Prostate gland (tissue), 2 donors: ENCODE results near the gene NTM.

Source experiments
- POLR2AphosphoS5 ChIP-seq: sonication (generic); formaldehyde crosslinking; IDR thresholded peaks from one replicate; pipeline ENCODE4 v1.6.1; 2017; ENCODE audit warnings: antibody characterized with exemption
- TF ChIP-seq, protein P1 (sequence below), 4 experiments: fragments of 200-600 bp in 2 of 4; fragments of 450-650 bp in 2 of 4; sonication (generic) in 2 of 4; IDR thresholded peaks; 1 replicate in 3 of 4; 2 replicates in 1 of 4; pipeline ENCODE4 v1.5.1; 2016 to 2019; ENCODE audit warnings: antibody characterized with exemption in 4 of 4, mild to moderate bottlenecking in 2 of 4, moderate library complexity in 2 of 4

DNA sequence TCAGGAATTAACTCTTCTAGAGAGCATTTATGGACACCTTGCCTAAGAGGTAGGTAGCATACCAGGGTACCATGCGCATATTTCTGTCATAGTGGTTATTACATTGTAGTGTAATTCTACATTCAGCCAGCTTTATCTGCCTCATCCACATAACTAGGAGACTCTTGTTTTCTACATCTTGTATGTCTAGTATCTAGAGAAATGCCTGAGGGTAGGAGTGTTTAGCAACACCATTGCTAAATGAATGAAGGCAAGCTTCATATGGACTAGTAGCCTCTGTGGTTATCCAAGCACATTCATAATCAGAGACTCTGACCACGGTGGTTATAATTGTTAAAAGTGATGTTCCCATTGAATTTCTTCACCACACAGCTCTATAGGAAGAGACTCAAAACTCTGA lies 107.9 kb downstream of the NTM start:
- no peak for TF ChIP-seq POLR2AphosphoS5
- TF ChIP-seq, protein P1, sequence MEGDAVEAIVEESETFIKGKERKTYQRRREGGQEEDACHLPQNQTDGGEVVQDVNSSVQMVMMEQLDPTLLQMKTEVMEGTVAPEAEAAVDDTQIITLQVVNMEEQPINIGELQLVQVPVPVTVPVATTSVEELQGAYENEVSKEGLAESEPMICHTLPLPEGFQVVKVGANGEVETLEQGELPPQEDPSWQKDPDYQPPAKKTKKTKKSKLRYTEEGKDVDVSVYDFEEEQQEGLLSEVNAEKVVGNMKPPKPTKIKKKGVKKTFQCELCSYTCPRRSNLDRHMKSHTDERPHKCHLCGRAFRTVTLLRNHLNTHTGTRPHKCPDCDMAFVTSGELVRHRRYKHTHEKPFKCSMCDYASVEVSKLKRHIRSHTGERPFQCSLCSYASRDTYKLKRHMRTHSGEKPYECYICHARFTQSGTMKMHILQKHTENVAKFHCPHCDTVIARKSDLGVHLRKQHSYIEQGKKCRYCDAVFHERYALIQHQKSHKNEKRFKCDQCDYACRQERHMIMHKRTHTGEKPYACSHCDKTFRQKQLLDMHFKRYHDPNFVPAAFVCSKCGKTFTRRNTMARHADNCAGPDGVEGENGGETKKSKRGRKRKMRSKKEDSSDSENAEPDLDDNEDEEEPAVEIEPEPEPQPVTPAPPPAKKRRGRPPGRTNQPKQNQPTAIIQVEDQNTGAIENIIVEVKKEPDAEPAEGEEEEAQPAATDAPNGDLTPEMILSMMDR (IDR thresholded peaks at IDR 0.05), result no peak
